HL-60/S4 treated with retinoic acid at 250 ng/mL for 4 days and 3 days (cell line): ENCODE results near the gene NCSTN.

ENCODE experiments used
- in situ Hi-C: fragments of 300-500 bp; cut with MboI; formaldehyde crosslinking; loops from 2 replicates; pipeline ENCODE4 v1.7.0; 2022; ENCODE audit warnings: low sequenced_read_pairs

Gene NCSTN

GRCh38 chr1:160342953-160343869 lies at the start of gene NCSTN, which contains the start of gene COPA:
Gene NCSTN, plus strand, starts transcription at chr1:160343383. Its CDS starts 14 bp downstream, at chr1:160343397.
Gene COPA, minus strand, starts transcription at chr1:160343250. Its CDS starts 80 bp downstream, at chr1:160343170.
- in situ Hi-C loops = no loop called here

GRCh38 chr1:160296036-160296435 lies 47.1 kb upstream of the NCSTN start:
- in situ Hi-C loops = no loop called here

- in situ Hi-C loops = no loop called here
Measured at GRCh38 chr1:160300173-160300572, 43.0 kb upstream of the NCSTN start.

GRCh38 chr1:160307118-160307791 lies 35.9 kb upstream of the NCSTN start:
- in situ Hi-C loops = no loop called here

- in situ Hi-C loops = no loop called here
Measured at GRCh38 chr1:160308451-160309184, 34.6 kb upstream of the NCSTN start.

GRCh38 chr1:160309185-160309557 lies 34.0 kb upstream of the NCSTN start:
- in situ Hi-C loops = no loop called here

GRCh38 chr1:160309571-160309970 lies 33.6 kb upstream of the NCSTN start:
- in situ Hi-C loops = no loop called here

GRCh38 chr1:160315359-160315758 lies 27.8 kb upstream of the NCSTN start:
- in situ Hi-C loops = no loop called here

- in situ Hi-C loops = no loop called here
Measured at GRCh38 chr1:160322831-160323230, 20.4 kb upstream of the NCSTN start.

- in situ Hi-C loops = no loop called here
Measured at GRCh38 chr1:160325252-160325651, 17.9 kb upstream of the NCSTN start.

GRCh38 chr1:160326418-160326817 lies 16.8 kb upstream of the NCSTN start:
- in situ Hi-C loops = no loop called here

- in situ Hi-C loops = no loop called here
Measured at GRCh38 chr1:160328184-160328583, 15.0 kb upstream of the NCSTN start.

GRCh38 chr1:160330119-160330518 lies 13.1 kb upstream of the NCSTN start:
- in situ Hi-C loops = no loop called here

- in situ Hi-C loops = no loop called here
Measured at GRCh38 chr1:160332516-160332915, 10.7 kb upstream of the NCSTN start.

- in situ Hi-C loops = no loop called here
Measured at GRCh38 chr1:160338580-160338979, 4.6 kb upstream of the NCSTN start.

GRCh38 chr1:160340146-160340545 lies 3.0 kb upstream of the NCSTN start:
- in situ Hi-C loops = no loop called here

GRCh38 chr1:160340866-160341265 lies 2.3 kb upstream of the NCSTN start:
- in situ Hi-C loops = no loop called here

GRCh38 chr1:160342526-160342925 lies 657 bp upstream of the NCSTN start:
- in situ Hi-C loops = no loop called here

GRCh38 chr1:160344241-160344640 lies 1.1 kb downstream of the NCSTN start:
- in situ Hi-C loops = no loop called here

- in situ Hi-C loops = no loop called here
Measured at GRCh38 chr1:160344936-160345335, 1.8 kb downstream of the NCSTN start.

- in situ Hi-C loops = no loop called here
Measured at GRCh38 chr1:160346463-160346862, 3.3 kb downstream of the NCSTN start.
